Nephron progenitor cell (in vitro differentiated cells): ENCODE data around the gene AGFG2.
A peak's percentile ranks its signal among the peaks of the same experiment; 100 is the strongest.

Source experiments
- DNase-seq: peaks from one replicate; pipeline ENCODE4 v3.0.0; 2021
- H3K27ac Mint-ChIP-seq: 2 replicates; pipeline ENCODE4 v1.8.0; 2021; ENCODE audit warnings: mild to moderate bottlenecking, moderate library complexity, mixed read lengths
- H3K27me3 Mint-ChIP-seq: 2 replicates; pipeline ENCODE4 v1.8.0; 2021; ENCODE audit warnings: mild to moderate bottlenecking, low read depth, mixed read lengths; ENCODE audit not compliant: poor library complexity
- H3K36me3 Mint-ChIP-seq: 2 replicates; pipeline ENCODE4 v1.8.0; 2021; ENCODE audit warnings: low read depth, mixed read lengths
- H3K4me1 Mint-ChIP-seq: 2 replicates; pipeline ENCODE4 v1.8.0; 2021; ENCODE audit warnings: mixed read lengths
- H3K4me3 Mint-ChIP-seq: 2 replicates; pipeline ENCODE4 v1.8.0; 2021; ENCODE audit warnings: mild to moderate bottlenecking, moderate library complexity, mixed read lengths
- H3K9me3 Mint-ChIP-seq: 2 replicates; pipeline ENCODE4 v1.8.0; 2021; ENCODE audit warnings: mild to moderate bottlenecking, moderate library complexity, mixed read lengths
- CTCF ChIP-seq: fragments of 200-600 bp; sonication (generic); IDR thresholded peaks from 2 replicates; pipeline ENCODE4 v1.5.0; 2021; ENCODE audit warnings: antibody characterized with exemption

Gene AGFG2

GRCh38 chr7:100607111-100607510 lies 68.1 kb downstream of the AGFG2 start:
- no peak for DNase-seq

GRCh38 chr7:100609958-100610357 lies 71.0 kb downstream of the AGFG2 start:
- TF ChIP-seq CTCF = no peak
- Mint-ChIP-seq H3K4me1 (peaks cover 31% of the 10 kb centered on the region), H3K27me3 (peaks cover 32% of the 10 kb centered on the region), H3K4me3 (no peak overlapping the region), H3K9me3 (no peaks in the 10 kb centered on the region), H3K27ac (no peak overlapping the region), H3K36me3 (peaks cover 41% of the 10 kb centered on the region)
- no peak for DNase-seq

More at GRCh38 chr7:100607111-100607510, 68.1 kb downstream of the AGFG2 start:
- no peak overlapping the region for H3K27ac Mint-ChIP-seq
- H3K9me3 Mint-ChIP-seq = no peaks in the 10 kb centered on the region
- no peak for TF ChIP-seq CTCF
- peak overlapping the region; percentile 20 for H3K4me3 Mint-ChIP-seq
- H3K4me1 Mint-ChIP-seq = peaks cover 49% of the 10 kb centered on the region
- H3K36me3 Mint-ChIP-seq = peaks cover 36% of the 10 kb centered on the region
- peaks cover 35% of the 10 kb centered on the region for H3K27me3 Mint-ChIP-seq

- Mint-ChIP-seq H3K9me3 (no peaks in the 10 kb centered on the region), H3K4me3 (peak within 1 kb of the TSS; percentile 98), H3K27me3 (peaks cover 19% of the 10 kb centered on the region), H3K27ac (peak within 1 kb of the TSS; percentile 100), H3K36me3 (peaks cover 32% of the 10 kb centered on the region), H3K4me1 (peaks cover 19% of the 10 kb centered on the region)
- no peak for TF ChIP-seq CTCF
- DNase-seq = peak; percentile 100
Measured at GRCh38 chr7:100611983-100612729, 73.2 kb downstream of the AGFG2 start, which contains the start of gene MOSPD3. MOSPD3 (plus strand) TSS chr7:100612540; CDS start chr7:100612792, 252 bp downstream.

- Mint-ChIP-seq H3K9me3 (no peaks in the 10 kb centered on the region), H3K27me3 (peaks cover 14% of the 10 kb centered on the region), H3K4me3 (peak overlapping the region; percentile 98), H3K4me1 (peaks cover 13% of the 10 kb centered on the region), H3K27ac (no peak overlapping the region), H3K36me3 (peaks cover 25% of the 10 kb centered on the region)
- TF ChIP-seq CTCF = no peak
- DNase-seq = peak; percentile 38
Measured at GRCh38 chr7:100612730-100613390, 73.9 kb downstream of the AGFG2 start.

- H3K9me3 Mint-ChIP-seq = no peaks in the 10 kb centered on the region
- peaks cover 17% of the 10 kb centered on the region for H3K36me3 Mint-ChIP-seq
- DNase-seq = no peak
- H3K27me3 Mint-ChIP-seq = peaks cover 14% of the 10 kb centered on the region
- peak overlapping the region; percentile 98 for H3K4me3 Mint-ChIP-seq
- H3K27ac Mint-ChIP-seq = no peak overlapping the region
- peaks cover 13% of the 10 kb centered on the region for H3K4me1 Mint-ChIP-seq
- TF ChIP-seq CTCF = no peak
Measured at GRCh38 chr7:100613412-100614175, 74.6 kb downstream of the AGFG2 start.
